ENCODE results near the gene TOB2. TPM values are rescaled to one million over a fixed set of nuclear protein-coding genes. Genes with fewer than 3 reads are reported as not detected.

Gene TOB2
- total RNA-seq, 1 donor, result 29.0 TPM

DNA sequence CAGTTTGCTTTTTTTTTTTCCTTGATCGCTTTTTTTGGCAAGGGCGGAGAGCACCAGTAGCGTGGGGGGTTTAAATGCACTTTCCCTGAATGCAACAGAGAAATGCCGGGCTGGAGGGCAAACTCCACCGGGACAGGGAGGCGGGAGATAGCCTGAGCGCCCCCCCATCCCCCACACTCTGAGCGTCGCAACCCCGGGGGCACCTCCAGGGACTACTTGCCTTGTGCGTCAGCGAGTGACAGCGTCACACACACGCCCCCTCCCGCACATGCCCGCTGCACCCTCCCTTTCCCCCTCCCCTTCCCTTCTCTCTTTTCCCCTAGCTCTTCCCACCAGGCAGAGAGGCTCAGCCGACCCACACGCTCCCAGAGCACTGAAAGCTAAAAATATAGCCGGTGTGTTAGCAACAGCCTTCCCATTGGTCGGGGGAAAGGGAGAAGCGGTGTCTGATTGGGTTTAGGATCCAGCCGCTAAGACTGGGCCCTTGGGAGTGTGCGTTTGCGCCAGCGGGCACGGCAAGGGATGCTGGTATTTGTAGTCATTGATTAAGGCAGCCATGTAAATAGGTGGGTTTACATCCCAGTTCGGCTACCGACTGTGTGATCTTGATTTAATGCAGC is 1.7 kb upstream of the TOB2 start:
- Histone ChIP-seq H3K4me2 (ENCODE audit: insufficient read depth, low read length) (peak overlapping the region; percentile 94), H3K36me3 (ENCODE audit: insufficient read depth, low read length) (no peaks in the 10 kb centered on the region), H4K20me1 (ENCODE audit: insufficient read depth, low read length) (peaks cover 20% of the 10 kb centered on the region), H2AFZ (ENCODE audit: low read length) (peak overlapping the region; percentile 92), H3K27ac (ENCODE audit: low read depth, low read length) (peak overlapping the region; percentile 98), H3K9me3 (ENCODE audit: low read depth, low read length) (no peaks in the 10 kb centered on the region), H3K4me1 (ENCODE audit: insufficient read depth, low read length) (peaks cover 12% of the 10 kb centered on the region), H3K27me3 (ENCODE audit: insufficient read depth, low read length) (no peaks in the 10 kb centered on the region), H3K4me3 (ENCODE audit: insufficient read depth, low read length) (peak overlapping the region; percentile 88), H3K79me2 (ENCODE audit: insufficient read depth, low read length) (peaks cover 33% of the 10 kb centered on the region)
- peak; percentile 98 for DNase-seq (ENCODE audit: insufficient read length, low spot score, missing footprints)
- TF ChIP-seq, protein P1, sequence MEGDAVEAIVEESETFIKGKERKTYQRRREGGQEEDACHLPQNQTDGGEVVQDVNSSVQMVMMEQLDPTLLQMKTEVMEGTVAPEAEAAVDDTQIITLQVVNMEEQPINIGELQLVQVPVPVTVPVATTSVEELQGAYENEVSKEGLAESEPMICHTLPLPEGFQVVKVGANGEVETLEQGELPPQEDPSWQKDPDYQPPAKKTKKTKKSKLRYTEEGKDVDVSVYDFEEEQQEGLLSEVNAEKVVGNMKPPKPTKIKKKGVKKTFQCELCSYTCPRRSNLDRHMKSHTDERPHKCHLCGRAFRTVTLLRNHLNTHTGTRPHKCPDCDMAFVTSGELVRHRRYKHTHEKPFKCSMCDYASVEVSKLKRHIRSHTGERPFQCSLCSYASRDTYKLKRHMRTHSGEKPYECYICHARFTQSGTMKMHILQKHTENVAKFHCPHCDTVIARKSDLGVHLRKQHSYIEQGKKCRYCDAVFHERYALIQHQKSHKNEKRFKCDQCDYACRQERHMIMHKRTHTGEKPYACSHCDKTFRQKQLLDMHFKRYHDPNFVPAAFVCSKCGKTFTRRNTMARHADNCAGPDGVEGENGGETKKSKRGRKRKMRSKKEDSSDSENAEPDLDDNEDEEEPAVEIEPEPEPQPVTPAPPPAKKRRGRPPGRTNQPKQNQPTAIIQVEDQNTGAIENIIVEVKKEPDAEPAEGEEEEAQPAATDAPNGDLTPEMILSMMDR (IDR thresholded peaks at IDR 0.05; ENCODE audit: extremely low read depth, low read depth, low read length), result no peak

DNA sequence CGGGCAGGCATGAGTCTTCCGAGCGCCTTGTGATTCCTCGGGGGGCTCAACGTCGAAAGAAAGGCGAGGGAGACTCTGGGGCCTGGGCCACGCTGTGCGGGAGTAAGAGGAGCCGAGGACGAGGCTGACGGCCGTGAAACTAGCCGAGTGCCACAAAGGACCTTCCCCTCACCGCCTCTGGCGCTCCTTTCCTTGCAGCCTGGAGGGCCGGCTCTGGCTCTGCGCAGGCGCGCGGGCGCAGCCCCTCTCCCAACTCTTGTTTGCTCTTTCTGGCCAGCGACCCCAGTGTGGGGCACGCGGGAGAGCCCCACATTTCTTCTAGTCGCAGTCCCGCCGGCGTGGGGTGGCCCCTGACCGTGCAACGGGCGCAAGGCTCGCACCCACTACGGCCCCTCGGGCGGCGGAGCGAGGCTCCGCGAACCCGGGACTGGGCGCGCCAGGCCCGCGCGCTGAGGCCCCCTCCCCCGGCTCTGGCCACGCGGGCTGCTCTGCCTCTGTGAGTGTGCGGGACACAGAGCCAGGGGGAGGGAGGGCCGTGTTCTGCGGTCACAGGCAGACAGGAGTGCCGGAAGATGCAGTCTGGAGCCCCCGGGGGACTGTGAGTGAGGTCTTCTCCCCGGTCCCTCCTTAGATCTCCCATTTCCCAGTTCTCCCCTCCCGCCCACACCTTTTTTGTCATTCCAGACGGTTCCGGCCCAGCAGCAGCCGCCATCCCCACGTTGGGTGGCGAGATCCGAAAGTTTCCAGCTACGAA is 1.0 kb upstream of the TOB2 start:
- peak overlapping the region; percentile 98 for H3K27ac ChIP-seq (ENCODE audit: low read depth, low read length)
- H3K27me3 ChIP-seq (ENCODE audit: insufficient read depth, low read length), result no peaks in the 10 kb centered on the region
- peaks cover 17% of the 10 kb centered on the region for H3K4me1 ChIP-seq (ENCODE audit: insufficient read depth, low read length)
- H3K36me3 ChIP-seq (ENCODE audit: insufficient read depth, low read length), result peaks cover 6% of the 10 kb centered on the region
- H2AFZ ChIP-seq (ENCODE audit: low read length), result peak overlapping the region; percentile 81
- DNase-seq (ENCODE audit: insufficient read length, low spot score, missing footprints), result peak; percentile 86
- peak overlapping the region; percentile 94 for H3K4me2 ChIP-seq (ENCODE audit: insufficient read depth, low read length)
- H3K79me2 ChIP-seq (ENCODE audit: insufficient read depth, low read length), result peaks cover 40% of the 10 kb centered on the region
- H3K4me3 ChIP-seq (ENCODE audit: insufficient read depth, low read length), result peak overlapping the region; percentile 88
- peaks cover 27% of the 10 kb centered on the region for H4K20me1 ChIP-seq (ENCODE audit: insufficient read depth, low read length)
- TF ChIP-seq, protein P1 (IDR thresholded peaks at IDR 0.05; ENCODE audit: extremely low read depth, low read depth, low read length), result no peak
- no peaks in the 10 kb centered on the region for H3K9me3 ChIP-seq (ENCODE audit: low read depth, low read length)

DNA sequence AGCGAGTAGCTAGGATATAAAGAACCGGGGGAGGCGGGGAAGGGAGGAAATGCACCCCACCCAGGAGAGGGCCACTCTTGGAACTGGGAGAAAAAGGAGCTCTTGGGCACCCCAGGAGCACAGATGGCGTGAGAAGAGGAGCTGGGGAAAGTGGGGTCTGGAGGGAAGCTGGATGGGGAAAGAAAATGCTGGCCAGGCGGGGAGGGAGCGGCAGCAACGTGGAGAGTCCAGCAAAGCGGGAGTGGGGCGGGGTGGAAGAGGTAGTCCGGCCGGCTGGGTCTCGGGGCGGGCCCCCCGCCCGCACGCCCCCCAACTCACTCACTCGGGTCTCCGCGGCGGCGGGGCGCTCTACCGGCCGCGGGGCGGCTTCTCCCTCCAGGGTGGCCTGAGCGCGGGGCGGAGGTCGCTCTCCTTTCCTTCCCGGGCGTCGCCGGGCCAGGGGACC is 522 bp downstream of the TOB2 start:
- Histone ChIP-seq H3K79me2 (ENCODE audit: insufficient read depth, low read length) (peaks cover 56% of the 10 kb centered on the region), H3K4me3 (ENCODE audit: insufficient read depth, low read length) (peak overlapping the region; percentile 88), H3K4me1 (ENCODE audit: insufficient read depth, low read length) (peaks cover 21% of the 10 kb centered on the region), H3K36me3 (ENCODE audit: insufficient read depth, low read length) (peaks cover 13% of the 10 kb centered on the region), H3K27me3 (ENCODE audit: insufficient read depth, low read length) (no peaks in the 10 kb centered on the region), H4K20me1 (ENCODE audit: insufficient read depth, low read length) (peaks cover 36% of the 10 kb centered on the region), H3K4me2 (ENCODE audit: insufficient read depth, low read length) (peak overlapping the region; percentile 94), H3K9me3 (ENCODE audit: low read depth, low read length) (no peaks in the 10 kb centered on the region), H3K27ac (ENCODE audit: low read depth, low read length) (peak overlapping the region; percentile 98), H2AFZ (ENCODE audit: low read length) (no peak overlapping the region)
- TF ChIP-seq, protein P1 (IDR thresholded peaks at IDR 0.05; ENCODE audit: extremely low read depth, low read depth, low read length), result no peak
- DNase-seq (ENCODE audit: insufficient read length, low spot score, missing footprints), result peak; percentile 36
